NCI-H1694 treated with DMSO at 0.1 percent for 48 hours (cell line): Measurements from ENCODE around the gene ITCH.
"Not testable (repeated sequence)": the region's sequence is repeated elsewhere in the genome, so short reads cannot be mapped to it uniquely, and the experiment has no call there.

Experiments used
- DNase-seq: peaks from one replicate; lab custom pipeline; 2025; lab: John Stamatoyannopoulos, UW

The ITCH gene

DNA sequence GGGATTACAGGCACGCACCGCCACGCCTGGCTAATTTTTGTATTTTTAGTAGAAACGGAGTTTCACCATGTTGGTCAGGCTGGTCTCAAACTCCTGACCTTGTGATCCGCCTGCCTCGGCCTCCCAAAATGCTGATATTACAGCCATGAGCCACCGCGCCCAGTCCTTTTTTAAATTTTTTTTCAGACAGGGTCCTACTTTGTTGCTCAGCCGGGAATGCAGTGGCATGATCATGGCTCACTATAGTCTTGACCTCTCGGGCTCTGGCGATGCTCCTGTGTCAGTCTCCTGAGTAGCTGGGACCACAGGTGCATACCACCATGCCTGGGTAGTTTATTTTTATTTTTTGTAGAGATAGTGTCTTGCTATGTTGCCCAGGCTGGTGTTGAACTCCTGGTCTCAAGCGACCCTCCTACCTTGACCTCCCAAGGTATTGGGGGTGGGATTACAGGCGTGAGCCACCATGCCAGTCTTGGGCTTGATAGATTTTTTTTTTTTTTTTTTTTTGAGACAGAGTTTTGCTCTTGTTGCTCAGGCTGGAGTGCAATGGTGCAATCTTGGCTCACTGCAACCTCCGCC, 19.9 kb downstream of the ITCH start:
- DNase-seq = not testable (repeated sequence)

DNA sequence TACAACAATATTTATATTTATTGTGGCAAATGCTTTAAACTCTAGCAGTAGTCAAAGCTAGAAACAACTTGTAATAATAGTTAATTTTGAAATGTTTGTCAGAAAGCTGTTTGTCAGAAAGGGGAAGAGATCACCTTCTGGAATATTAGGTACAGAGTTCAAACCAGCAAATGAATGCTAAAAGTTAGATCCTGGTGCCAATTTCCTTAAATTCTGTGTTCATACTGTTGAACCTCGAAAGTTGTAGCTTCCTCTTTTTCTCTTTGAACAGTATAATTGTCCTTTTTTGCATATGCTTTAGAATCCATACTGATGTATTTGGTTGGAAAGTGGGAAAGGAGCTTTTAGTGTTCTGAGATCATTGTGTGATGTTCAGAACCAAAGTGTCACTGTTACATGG, 22.4 kb downstream of the ITCH start:
- DNase-seq = no peak

DNA sequence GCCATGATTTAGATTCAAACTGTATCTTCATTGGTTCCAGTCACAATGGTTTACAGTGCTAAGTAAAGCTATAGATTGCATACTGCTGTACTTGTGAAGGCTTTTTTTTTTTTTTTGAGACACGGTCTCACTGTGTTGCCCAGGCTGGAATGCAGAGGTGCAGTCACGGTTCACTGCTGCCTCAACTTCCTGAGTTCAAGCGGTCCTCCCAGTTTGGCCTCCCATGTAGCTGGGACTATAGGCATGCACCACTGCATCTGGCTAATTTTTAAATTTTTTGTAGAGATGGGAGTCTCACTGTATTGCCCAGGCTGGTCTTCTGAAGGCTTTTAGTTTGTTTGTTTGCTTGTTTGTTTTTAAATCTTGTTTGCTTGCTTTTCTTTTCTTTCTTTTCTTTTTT, 24.9 kb downstream of the ITCH start:
- no peak for DNase-seq

DNA sequence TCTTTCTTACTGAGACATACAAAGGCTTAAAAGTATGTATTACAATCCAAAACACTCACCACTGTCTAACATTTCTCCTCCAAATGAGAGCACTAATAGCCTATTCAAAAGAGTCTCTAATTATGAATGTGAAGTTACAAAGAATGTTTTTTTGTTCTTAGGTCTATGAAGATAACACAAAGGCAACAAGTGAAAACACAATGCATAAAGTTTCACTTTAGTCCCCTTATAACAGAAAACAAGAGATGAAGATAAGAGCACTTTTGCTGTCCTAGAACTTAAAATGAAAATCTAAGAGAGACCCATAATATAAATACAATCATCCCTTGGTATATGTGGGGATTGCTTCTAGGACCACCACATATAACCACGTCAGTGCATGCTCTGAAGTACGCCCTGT, 25.6 kb downstream of the ITCH start:
- DNase-seq = no peak

DNA sequence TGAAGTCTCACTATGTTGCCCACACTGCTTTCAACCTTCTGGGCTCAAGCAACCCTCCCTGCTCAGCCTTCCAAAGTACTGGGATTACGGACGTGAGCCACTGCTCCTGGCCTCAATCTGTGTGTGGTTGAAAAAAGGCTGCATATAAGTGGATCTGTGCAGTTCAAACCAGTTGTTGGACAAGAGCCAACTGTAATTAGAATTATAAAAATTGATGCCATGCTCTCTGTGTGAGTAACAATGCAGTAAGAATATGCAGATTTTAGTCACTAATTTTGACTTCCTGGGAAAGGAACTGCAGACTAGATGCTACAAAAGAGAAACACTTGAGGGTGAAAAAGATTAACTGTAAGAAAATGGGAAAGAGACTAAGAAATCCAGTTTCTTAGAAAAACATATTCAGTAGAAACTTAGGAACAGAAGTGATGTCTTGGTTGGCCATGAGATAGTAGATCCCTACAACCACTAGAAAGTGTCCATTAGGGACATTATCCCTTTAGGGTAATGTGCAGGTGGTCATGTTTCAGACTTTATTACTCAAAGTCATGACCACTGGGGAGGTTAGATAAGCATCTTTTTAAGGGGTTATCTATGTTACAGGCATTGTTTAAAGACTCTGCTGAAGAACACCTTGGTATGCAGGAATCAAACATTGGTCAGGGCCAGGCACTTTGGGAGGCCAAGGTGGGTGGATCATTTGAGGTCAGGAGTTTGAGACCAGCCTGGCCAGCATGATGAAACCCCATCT, 26.3 kb downstream of the ITCH start:
- DNase-seq = no peak

DNA sequence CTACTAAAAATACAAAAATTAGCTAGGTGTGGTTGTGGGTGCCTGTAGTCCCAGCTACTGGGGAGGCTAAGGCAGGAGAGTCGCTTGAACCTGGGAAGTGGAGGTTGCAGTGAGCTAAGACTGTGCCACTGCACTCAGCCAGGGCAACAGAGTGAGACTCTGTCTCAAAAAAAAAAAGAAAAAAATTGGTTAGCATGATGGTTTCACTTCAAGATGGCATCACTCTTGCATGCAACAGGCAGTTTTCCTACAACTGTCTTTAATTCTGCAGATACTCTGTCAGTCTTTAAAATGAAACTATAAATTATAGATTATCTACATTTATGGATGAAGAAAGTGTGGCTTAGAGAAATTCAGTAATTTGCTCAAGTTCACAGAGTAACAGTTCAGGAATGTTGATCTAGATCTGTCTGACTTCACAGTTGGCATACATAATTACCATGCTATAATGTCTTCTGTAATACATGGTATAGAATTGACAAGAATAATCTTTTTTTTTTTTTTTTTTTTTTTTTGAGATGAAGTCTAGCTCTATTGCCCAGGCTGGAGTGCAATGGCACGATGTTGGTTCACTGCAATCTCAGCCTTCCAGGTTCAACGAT, 27.0 kb downstream of the ITCH start:
- no peak for DNase-seq

DNA sequence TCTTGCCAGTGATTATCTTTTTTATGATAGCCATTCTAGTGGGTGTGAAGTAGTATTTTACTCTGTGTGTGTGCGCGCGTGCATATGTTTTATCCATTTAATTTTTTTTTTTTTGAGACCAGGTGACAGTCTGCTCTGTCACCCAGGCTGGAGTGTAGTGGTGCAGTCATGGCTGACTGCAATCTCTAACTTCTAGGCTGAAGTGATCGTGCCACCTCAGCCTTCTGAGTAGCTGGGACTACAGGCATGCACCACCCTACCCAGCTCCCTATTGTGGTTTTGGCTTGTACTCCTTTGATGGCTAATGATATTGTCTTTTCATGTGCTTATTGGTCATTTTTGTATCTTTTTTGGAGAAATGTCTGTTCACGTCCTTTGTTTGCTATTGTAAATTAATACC, 33.3 kb downstream of the ITCH start:
- DNase-seq = no peak

DNA sequence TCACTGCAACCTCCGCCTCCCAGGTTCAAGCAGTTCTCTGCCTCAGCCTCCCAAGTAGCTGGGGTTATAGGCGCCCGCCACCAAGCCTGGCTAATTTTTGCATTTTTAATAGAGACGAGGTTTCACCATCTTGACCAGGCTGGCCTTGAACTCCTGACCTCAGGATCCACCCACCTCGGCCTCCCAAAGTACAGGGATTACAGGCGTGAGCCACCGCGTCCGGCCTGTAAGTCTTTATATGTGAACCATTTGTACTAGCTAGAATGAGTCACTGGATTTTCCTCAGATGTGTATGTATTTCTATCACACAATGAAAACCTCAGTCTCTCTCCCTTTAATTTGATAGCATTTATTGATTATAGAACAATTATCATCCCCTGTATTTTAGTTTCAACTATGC, 34.0 kb downstream of the ITCH start:
- no peak for DNase-seq

DNA sequence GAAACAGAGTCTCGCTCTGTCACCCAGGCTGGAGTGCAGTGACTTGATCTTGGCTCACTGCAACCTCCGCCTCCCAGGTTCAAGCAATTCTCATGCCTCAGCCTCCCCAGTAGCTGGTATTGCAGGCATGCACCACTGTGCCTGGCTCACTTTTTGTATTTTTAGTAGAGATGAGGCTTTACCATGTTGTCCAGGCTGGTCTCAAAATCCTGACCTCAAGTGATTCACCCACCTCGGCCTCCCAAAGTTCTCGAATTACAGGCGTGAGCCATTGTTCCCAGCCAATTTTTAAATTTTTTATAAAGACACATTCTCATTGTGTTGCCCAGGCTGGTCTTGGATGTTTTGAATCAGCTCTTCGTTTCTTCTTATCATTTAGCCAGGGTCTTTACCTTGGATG, 37.7 kb downstream of the ITCH start:
- DNase-seq = not testable (repeated sequence)

DNA sequence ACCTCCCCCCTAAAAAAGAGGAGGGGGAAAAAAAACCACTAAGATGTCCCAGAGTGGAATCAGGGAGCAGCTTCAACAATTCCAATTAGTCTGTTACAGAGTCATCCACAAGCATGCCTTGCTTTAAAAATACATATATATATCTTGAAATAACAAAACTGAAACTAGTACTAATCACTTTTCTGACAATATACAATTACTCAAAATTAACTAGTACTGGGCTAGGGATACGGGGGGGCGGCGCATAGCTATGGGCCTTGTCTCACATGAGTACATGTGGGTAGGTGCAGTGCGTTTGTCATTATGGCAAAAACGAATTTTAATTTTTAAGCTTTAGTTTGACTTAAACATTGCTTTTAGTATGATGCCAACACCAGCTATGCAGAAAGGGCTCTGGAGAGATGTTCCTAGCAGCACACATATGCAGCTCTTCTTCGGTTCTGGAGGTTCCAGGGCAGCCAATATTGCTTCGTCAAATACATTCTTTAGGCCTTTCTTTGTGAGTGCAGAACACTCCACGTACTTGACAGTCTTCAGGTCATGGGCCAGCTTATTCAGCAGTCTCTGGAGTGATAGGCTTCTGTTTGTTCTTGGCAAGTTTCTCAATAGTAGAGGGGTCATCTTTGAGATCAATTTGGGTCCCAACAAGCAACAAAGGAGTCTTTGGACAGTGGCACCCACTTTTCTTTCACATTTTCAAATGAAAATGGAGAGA, 38.8 kb downstream of the ITCH start:
- no peak for DNase-seq

DNA sequence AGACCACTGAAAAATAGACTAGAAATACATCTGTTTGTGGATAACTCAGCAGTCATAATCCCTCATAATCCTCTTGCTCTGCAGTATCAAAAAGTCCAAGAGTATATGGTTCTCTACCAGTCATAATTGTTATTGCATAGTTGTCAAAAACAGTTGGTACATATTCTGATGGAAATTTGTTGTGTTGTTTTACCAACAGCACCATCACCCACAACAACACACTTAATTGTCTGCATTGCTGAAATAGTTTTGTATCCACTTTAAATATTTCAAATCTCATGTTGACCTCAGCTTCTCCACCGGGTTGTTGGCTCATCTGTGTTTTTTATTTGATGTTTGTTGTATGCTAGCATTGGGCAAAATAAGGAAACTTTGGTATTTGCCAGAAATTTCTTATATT, 39.4 kb downstream of the ITCH start:
- no peak for DNase-seq

DNA sequence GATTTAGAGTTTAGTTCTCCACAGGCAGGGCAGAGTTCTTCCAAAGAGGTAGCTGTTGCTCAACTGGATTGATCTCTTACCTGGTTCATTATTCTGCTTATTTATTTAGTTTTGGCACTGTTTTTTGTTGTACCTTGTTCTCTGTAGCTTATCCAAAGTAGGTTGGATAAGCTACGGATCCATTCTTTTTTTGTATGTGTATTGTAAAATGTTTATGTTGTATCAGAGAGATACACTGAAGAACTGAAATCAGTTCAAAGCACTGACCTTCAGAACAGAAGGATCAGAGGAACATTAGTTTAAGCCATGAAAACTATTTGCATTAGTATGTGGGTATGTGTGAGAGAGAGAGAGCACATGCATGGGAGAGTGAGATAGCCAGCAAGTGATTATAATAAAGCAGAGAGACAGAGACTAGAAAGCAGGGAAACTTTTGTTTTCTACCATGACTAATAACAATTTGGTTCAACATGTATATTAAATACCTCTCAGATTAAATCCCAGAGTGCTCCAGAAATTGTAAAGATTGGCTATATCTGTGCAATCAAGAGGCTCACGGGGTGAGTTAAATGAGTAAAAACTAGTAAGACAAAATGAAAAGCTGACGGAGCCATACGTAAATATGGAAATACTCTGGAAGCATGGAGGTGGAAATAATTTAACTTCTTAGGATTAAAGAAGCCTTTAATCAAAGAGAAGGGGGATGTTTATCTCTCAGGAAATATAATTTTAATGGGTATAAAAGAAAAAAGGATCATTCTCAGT, 40.2 kb downstream of the ITCH start:
- DNase-seq = no peak

DNA sequence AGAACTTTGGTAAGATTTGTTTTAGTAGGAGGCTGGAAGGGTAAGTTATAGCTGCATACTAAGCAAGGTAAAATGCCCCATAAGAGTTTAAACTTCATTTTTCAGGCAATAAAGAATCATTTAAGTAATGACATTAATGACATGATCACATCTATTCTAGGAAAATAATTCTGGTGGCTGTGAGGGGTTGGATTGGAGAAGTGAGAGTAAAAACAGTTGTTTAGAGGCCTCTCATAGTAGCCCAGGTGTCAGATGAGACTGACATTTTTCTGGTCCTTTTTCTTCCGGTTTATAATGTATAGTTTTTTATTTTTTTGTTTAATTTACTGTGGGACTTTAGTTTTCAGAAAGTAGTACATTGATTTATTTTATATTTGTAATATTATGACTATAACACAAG, 40.8 kb downstream of the ITCH start:
- no peak for DNase-seq

DNA sequence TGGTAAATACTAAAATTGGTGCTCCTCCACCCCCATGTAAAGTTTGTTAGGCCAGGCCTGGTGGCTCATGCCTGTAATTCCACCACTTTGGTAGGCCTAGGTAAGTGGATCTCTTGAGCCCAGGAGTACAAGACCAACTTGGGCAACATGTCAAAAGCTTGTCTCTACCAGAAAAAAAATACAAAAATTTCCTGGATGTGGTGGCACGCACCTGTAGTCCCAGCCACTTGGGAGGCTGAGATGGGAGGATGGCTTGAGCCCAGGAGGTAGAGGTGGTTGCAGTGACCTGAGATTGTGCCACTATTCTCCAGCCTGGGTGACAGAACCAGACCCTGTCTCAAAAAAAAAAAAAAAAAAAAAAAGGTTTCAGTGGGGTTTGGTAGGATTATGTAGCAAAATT, 41.7 kb downstream of the ITCH start:
- no peak for DNase-seq

DNA sequence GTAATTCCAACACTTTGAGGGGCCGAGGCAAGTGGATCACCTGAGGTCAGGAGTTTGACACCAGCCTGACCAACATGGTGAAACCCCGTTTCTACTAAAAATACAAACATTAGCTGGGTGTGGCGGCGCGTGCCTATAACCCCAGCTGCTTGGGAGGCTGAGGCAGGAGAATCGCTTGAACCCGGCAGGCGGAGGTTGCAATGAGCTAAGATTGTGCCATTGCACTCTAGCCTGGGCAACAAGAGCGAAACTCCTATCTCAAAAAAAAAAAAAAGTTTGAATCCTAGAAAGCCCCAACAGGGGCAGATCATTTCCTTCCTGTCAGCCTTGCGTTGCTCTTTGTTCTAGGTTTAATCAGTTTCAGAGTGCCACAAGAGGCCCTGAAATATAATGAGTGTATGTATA, 42.2 kb downstream of the ITCH start:
- not testable (repeated sequence) for DNase-seq

DNA sequence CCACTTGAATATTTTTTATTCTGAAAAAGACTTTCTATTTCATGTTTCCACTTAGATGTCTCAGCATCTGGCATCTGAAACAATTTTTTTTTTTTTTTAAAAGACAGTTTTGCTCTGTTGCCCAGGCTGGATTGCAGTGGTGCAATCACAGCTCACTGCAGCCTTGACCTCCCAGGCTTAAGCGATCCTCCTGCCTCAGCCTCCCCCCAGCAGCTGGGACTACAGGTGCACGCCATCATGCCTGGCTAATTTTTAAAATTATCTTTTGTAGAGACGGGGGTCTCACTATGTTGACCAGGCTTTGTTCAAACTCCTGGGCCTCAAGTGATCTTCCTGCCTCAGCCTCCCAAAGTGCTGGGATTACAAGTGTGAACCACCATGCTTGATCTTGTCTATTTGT, 42.9 kb downstream of the ITCH start:
- not testable (repeated sequence) for DNase-seq

DNA sequence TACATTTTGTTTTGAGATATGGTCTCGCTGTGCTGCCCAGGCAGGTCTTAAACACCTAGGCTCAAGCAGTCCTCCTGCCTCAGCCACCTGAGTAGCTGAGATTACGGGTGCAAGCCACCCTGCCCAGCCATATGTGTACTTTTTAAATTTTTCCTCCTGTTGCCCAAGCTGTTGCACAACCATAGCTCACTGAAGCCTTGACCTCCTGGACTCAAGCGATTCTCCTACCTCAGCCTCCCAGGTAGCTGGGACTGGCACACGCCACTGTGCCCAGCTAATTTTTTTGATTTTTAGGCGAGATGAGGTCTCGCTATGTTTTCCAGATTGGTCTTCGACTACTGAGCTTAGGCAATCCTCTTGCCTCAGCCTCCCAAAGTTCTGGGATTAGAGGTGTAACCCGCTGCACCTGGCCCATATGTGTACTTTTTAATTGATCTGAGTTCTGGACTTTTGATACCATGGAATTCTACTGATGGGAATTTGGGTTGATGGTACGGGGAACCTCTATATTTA, 44.9 kb downstream of the ITCH start:
- no peak for DNase-seq

DNA sequence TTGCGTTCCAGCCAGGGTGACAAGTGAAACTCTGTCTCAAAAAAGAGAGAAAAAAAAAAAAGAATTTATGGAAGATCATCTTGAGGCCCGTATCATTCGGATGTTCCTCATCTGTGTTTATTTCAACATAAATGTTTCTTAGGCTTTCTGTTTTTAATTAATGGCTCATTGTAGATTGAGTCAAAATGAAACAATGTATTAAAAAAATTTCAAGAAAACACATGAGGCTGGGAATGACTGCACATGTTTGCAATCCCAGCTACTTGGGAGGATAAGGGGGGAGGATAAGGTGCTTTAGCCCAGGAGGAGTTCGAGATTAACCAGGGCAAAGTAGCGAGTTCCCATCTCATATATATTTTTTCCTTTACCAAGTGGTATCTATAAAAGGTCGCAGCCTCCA, 47.3 kb downstream of the ITCH start:
- DNase-seq = no peak

DNA sequence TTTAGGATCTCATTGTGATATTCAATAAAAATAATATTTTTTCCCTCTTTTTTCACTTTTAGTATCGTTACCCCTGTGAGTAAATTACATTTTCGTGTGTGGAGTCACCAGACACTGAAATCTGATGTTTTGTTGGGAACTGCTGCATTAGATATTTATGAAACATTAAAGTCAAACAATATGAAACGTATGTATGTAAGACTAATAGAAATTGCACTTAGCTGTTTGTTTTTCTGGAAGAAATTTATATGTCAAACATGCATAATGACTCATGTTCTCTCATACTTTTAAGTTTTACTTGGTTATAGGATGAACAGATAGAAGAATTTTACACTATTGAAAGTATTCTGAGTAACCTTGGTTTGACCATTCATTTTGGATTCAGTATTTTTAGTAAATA, 49.4 kb downstream of the ITCH start:
- no peak for DNase-seq

DNA sequence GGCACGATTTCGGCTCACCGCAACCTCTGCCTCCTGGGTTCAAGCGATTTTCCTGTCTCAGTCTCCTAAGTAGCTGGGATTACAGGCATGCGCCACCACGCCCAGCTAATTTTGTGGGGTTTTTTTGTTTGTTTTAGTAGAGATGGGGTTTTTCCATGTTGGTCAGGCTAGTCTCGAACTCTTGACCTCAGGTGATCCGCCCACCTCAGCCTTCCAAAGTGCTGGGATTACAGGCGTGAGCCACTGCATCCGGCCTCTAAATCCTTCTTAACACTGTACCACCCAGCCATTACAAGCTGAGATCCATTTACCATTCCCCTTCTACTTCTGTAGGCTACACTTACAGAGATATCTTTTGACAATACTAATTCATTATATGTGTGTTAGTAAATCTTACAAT, 51.5 kb downstream of the ITCH start:
- not testable (repeated sequence) for DNase-seq

DNA sequence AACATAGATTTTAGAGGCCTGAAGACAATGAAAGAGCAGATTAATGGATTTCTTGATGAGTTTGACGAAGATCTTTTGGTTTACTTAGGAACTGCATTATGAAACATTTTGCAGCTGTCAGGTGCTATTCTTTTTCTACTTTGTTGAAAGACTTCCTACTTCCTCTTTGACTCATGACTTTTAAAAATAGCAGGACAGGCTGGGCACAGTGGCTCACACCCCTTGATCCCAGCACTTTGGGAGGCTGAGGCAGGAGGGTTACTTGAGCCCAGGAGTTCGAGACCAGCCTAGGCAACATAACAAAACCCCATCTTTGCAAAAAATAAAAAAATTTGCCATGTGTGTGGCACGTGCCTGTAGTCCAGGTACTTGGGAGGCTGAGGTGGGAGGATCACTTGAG, 52.0 kb downstream of the ITCH start:
- DNase-seq = no peak

DNA sequence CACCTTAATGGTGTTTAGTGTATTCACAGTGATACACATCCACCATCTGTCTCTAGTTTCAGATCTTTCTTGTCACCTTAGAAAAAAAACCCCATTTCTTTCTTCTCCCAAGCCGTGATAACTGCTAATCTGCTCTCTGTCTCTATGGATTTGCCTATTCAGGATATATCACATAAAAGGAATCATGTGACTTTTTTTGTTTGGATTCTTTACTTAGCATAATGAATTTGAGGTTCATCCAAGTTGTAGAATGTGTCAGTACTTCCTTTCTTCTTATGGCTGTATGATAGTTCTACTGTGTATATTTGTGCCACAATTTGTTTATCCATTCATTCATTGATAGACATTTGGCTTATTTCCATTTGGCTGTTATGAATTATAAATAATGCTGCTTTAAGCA, 57.1 kb downstream of the ITCH start:
- DNase-seq = no peak
